GM12878 (cell line): ENCODE results near the gene HOXD11. TPM values are rescaled to one million over a fixed set of nuclear protein-coding genes. Genes with fewer than 3 reads are reported as not detected.

Experiments
- ATAC-seq: fragments of 200-7000 bp; cut with Tn5 transposase; 3 replicates; pipeline ENCODE4 v1.9.1; 2020; ENCODE audit warnings: mild to moderate bottlenecking, moderate library complexity
- BruUV-seq: library from RNA; stranded (reverse); fragments of 400-500 nt; replicated peaks from 2 replicates; lab custom pipeline; 2021; lab: Mats Ljungman, UMichigan
- CTCF ChIA-PET: fragments of 300-600 bp; sonication (Branson Sonifier 250); formaldehyde crosslinking; extraction: SDS; loops from one replicate; lab custom pipeline; 2021; ENCODE audit warnings: inconsistent platforms; lab: Yijun Ruan, JAX
- POLR2A ChIA-PET: fragments of 350-600 bp; formaldehyde crosslinking; extraction: SDS; loops from one replicate; lab custom pipeline; 2021; ENCODE audit warnings: inconsistent platforms; lab: Charles Lee
- RAD21 ChIA-PET: fragments of 300-600 bp; sonication (Branson Sonifier 250); formaldehyde crosslinking; loops from one replicate; lab custom pipeline; 2023; ENCODE audit warnings: antibody characterized with exemption; ENCODE audit not compliant: unreplicated experiment; lab: Charles Lee
- SMC1A ChIA-PET: fragments of 300-600 bp; sonication (Branson Sonifier 250); formaldehyde crosslinking; loops from one replicate; lab custom pipeline; 2023; ENCODE audit not compliant: unreplicated experiment, uncharacterized antibody; lab: Charles Lee
- DNase-seq: peaks from one replicate; pipeline ENCODE4 v3.0.0-alpha.2; 2011; ENCODE audit warnings: low read depth, low spot score
- FAIRE-seq: peaks from 3 replicates; lab custom pipeline; 2011; peaks lifted over from hg19 to GRCh38; lab: Jason Lieb, UNC
- H2AFZ ChIP-seq: 2 replicates; pipeline ENCODE4 v1.6.0; 2011; ENCODE audit warnings: low read depth, low read length, control low read depth; ENCODE audit not compliant: control insufficient read depth
- H3K27ac ChIP-seq: 2 replicates; pipeline ENCODE4 v1.5.1; 2011; ENCODE audit warnings: control low read depth; ENCODE audit not compliant: control insufficient read depth, insufficient read depth
- H3K27me3 ChIP-seq, 2 experiments: replicated peaks in 1 of 2; 2 replicates each; pipeline versions ENCODE4 v1.6.0 to v1.6.1; 2011; ENCODE audit warnings: low read length in 1 of 2; ENCODE audit not compliant: control insufficient read depth in 2 of 2, insufficient read depth in 2 of 2
- H3K36me3 ChIP-seq, 2 experiments: 2 replicates each; pipeline ENCODE4 v1.5.1; 2011; ENCODE audit warnings: low read length in 1 of 2; ENCODE audit not compliant: control insufficient read depth in 2 of 2, insufficient read depth in 2 of 2
- H3K4me1 ChIP-seq: 2 replicates; pipeline ENCODE4 v1.6.1; 2011; ENCODE audit warnings: mild to moderate bottlenecking, low read length, moderate library complexity, mixed read lengths; ENCODE audit not compliant: control insufficient read depth, insufficient read depth
- H3K4me2 ChIP-seq: 2 replicates; pipeline ENCODE4 v1.6.0; 2011; ENCODE audit warnings: control low read depth; ENCODE audit not compliant: control insufficient read depth, insufficient read depth
- H3K4me3 ChIP-seq: fragments of 200-600 bp; sonication (generic); 2 replicates; pipeline ENCODE4 v1.5.1; 2016
- H3K79me2 ChIP-seq: 2 replicates; pipeline ENCODE4 v1.6.0; 2011; ENCODE audit warnings: low read length; ENCODE audit not compliant: control insufficient read depth, insufficient read depth
- H3K9ac ChIP-seq: 2 replicates; pipeline ENCODE4 v1.8.0; 2011; ENCODE audit warnings: low read length, control low read depth, mixed read lengths; ENCODE audit not compliant: control insufficient read depth, insufficient read depth
- H3K9me3 ChIP-seq: replicated peaks from 3 replicates; pipeline ENCODE4 v1.5.1; 2011; ENCODE audit warnings: mild to moderate bottlenecking, low read length; ENCODE audit not compliant: control insufficient read depth, insufficient read depth
- H4K20me1 ChIP-seq: 2 replicates; pipeline ENCODE4 v1.6.0; 2011; ENCODE audit not compliant: control insufficient read depth, insufficient read depth
- CHD2 ChIP-seq: IDR thresholded peaks from 2 replicates; pipeline ENCODE4 v1.6.1; 2011; ENCODE audit warnings: low read depth, low read length, improper control_type of control experiment, borderline replicate concordance
- CREM ChIP-seq: IDR thresholded peaks from 2 replicates; pipeline ENCODE4 v1.6.1; 2014; ENCODE audit warnings: antibody characterized with exemption, low read depth
- HCFC1 ChIP-seq: fragments of 150-350 bp; IDR thresholded peaks from 2 replicates; pipeline ENCODE4 v1.6.1; 2014; ENCODE audit warnings: low read length
- MAX ChIP-seq: IDR thresholded peaks from 2 replicates; pipeline ENCODE4 v1.6.1; 2012; ENCODE audit warnings: low read depth, low read length, improper control_type of control experiment
- SMAD1 ChIP-seq: fragments of 450-650 bp; IDR thresholded peaks from 2 replicates; pipeline ENCODE4 v1.6.1; 2018; ENCODE audit warnings: mild to moderate bottlenecking, low read depth; ENCODE audit not compliant: partially characterized antibody
- SMC3 ChIP-seq: IDR thresholded peaks from 2 replicates; pipeline ENCODE4 v1.6.1; 2011; ENCODE audit warnings: low read length, improper control_type of control experiment, borderline replicate concordance
- ZBTB40 ChIP-seq: fragments of 450-650 bp; IDR thresholded peaks from 2 replicates; pipeline ENCODE4 v1.6.1; 2016; ENCODE audit warnings: mild to moderate bottlenecking, moderate library complexity, borderline replicate concordance
- WGBS: methylation state at CpG from one replicate; pipeline ENCODE4 v1.1.6; 2016; ENCODE audit warnings: low lambda C conversion rate; ENCODE audit not compliant: insufficient replicate concordance, insufficient coverage; ENCODE audit errors: missing lambda C conversion rate; 5-methylcytosine and 5-hydroxymethylcytosine counted together
- in situ Hi-C: fragments of 300-500 bp; cut with MboI; formaldehyde crosslinking; loops from 9 replicates; pipeline ENCODE4 v1.14.3; 2018; ENCODE audit warnings: mixed read lengths
- intact Hi-C: fragments of 100-400 bp; cut with micrococcal nuclease; formaldehyde crosslinking; loops from one replicate; pipeline ENCODE4 v1.14.2; 2022; ENCODE audit not compliant: unreplicated experiment
- polyA plus RNA-seq, 11 experiments: library from polyadenylated mRNA; depleted of rRNA in 4 of 11; unstranded in 6 of 11; stranded (reverse) in 5 of 11; fragments of >200 nt; fragmentation: Nextera tagmentation in 4 of 11; fragmentation: Illumina TruSeq in 1 of 11; extraction: Ambion mirVana in 4 of 11; extraction: Trizol in 1 of 11; gene quantifications; 1 replicate in 1 of 11; 2 replicates in 10 of 11; pipeline versions ENCODE4 v1.2.1 to v1.2.3, GENCODE V29; 2011 to 2016; ENCODE audit warnings: inconsistent platforms in 2 of 11, missing spikeins in 2 of 11, low read depth in 1 of 11
- total RNA-seq, 4 experiments: library from RNA; depleted of rRNA in 3 of 4; stranded (reverse); fragments of >200 nt in 3 of 4; fragmentation: Illumina TruSeq in 1 of 4; extraction: Trizol in 1 of 4; gene quantifications; 2 replicates each; pipeline versions ENCODE4 v1.2.1 to v1.2.3, GENCODE V29; 2013 to 2021

Gene HOXD11
- total and polyA plus RNA-seq, 10 of the 15 experiments (the other 5 are each of a cell fraction or from before 2014, with no cell fraction given): not detected

DNA sequence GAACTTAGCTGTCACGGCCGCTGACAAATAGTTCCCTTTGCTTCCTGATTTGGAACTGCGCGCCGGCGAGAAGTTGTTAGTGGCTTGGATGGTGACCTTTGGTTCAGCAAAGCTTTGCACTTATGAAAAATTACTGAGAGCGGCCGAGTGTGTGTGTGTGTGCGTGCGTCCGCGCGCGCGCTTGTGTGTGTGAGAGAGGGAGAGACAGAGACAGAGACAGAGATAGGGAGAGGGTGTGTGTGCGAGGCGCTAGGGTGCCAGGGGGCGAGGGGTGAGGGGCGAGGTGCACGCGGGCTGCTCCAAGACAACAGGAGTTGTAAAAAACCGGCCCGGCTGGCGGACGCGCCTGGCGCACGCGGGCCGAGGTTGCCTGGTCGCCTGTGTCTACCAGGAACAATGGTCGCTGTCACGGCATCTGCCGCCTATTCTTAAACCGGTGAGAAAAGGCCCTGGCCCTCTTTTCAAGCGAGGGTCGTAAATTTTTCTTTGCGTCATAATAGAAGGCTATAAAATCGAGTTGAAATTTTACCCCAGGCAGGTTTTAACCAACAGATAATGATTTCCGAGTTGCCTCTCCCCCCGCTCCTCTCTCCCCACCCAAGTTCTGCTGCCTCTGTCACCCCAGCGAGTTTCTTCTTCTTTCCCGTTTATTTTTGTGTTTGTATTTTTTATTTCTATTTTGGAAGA, 50.6 kb downstream of the HOXD11 start (continued):
- no peak for TF ChIP-seq ZBTB40
- TF ChIP-seq SMC3: no peak
- TF ChIP-seq CHD2: no peak
- TF ChIP-seq CREM: no peak
- no peak for TF ChIP-seq SMAD1
- no peak for TF ChIP-seq HCFC1

GRCh38 chr2:176158186-176158591, 51.1 kb downstream of the HOXD11 start:
- ChIA-PET SMC1A (no interaction called here), RAD21 (no interaction called here), POLR2A (no interaction called here), CTCF (interaction anchor here (0.5 kb wide), 1 partner anchor 38 kb away, joined by 4 read pairs; no protein-coding TSS in a partner anchor)
- TF ChIP-seq MAX (no peak), CHD2 (no peak)
- no peaks in the 10 kb centered on the region; the same call in 2 of the 3 replicates for H3K9me3 ChIP-seq
- intact Hi-C loops: no loop called here
- H3K27me3 ChIP-seq: peaks cover 6 to 33% of the 10 kb centered on the region in 2 experiments
- H4K20me1 ChIP-seq: no peaks in the 10 kb centered on the region
- H2AFZ ChIP-seq: no peak overlapping the region
- H3K9ac ChIP-seq: no peak overlapping the region
- ATAC-seq (no peak), FAIRE-seq (no peak), DNase-seq (no peak)
- H3K36me3 ChIP-seq: no peaks in the 10 kb centered on the region
- no peaks in the 10 kb centered on the region for H3K4me1 ChIP-seq
- no peak overlapping the region for H3K4me2 ChIP-seq
- BruUV-seq: no TSS peak
- WGBS: 36% methylated on average over 22 of the region's 22 CpGs
- in situ Hi-C loops: no loop called here
- no peak overlapping the region for H3K4me3 ChIP-seq
- no peak overlapping the region for H3K27ac ChIP-seq
- no peaks in the 10 kb centered on the region for H3K79me2 ChIP-seq
